WTC11 (cell line): ENCODE data around the gene DENND6A. TPM values are rescaled to one million over a fixed set of nuclear protein-coding genes. Genes with fewer than 3 reads are reported as not detected.
"Not testable (repeated sequence)": the region's sequence is repeated elsewhere in the genome, so short reads cannot be mapped to it uniquely, and the experiment has no call there.

ENCODE experiments used
- ATAC-seq: fragments of 200-7000 bp; cut with Tn5 transposase; 2 replicates; pipeline ENCODE4 v1.10.0; 2021; ENCODE audit warnings: mild to moderate bottlenecking, moderate library complexity
- CTCF ChIA-PET: fragments of 300-600 bp; sonication (Branson Sonifier 250); formaldehyde crosslinking; loops from one replicate; lab custom pipeline; 2021; ENCODE audit warnings: antibody characterized with exemption; lab: Charles Lee
- POLR2A ChIA-PET: fragments of 350-600 bp; sonication (Branson Sonifier 250); formaldehyde crosslinking; loops from one replicate; lab custom pipeline; 2021; ENCODE audit warnings: antibody characterized with exemption; lab: Charles Lee
- DNase-seq: peaks from one replicate; pipeline ENCODE4 v3.0.0; 2021; ENCODE audit warnings: low spot score
- H3K27ac Mint-ChIP-seq: 2 replicates; pipeline ENCODE4 v1.8.0; 2021; ENCODE audit warnings: mixed read lengths
- H3K27me3 Mint-ChIP-seq: 2 replicates; pipeline ENCODE4 v1.8.0; 2021; ENCODE audit warnings: low read depth, mild to moderate bottlenecking, moderate library complexity, mixed read lengths
- H3K36me3 Mint-ChIP-seq: 2 replicates; pipeline ENCODE4 v1.8.0; 2021; ENCODE audit warnings: mixed read lengths
- H3K4me1 Mint-ChIP-seq: 2 replicates; pipeline ENCODE4 v1.8.0; 2022; ENCODE audit warnings: mixed read lengths
- H3K4me3 Mint-ChIP-seq: 2 replicates; pipeline ENCODE4 v1.8.0; 2021; ENCODE audit warnings: mild to moderate bottlenecking, moderate library complexity, mixed read lengths
- H3K9me3 Mint-ChIP-seq: 2 replicates; pipeline ENCODE4 v1.8.0; 2021; ENCODE audit warnings: mixed read lengths
- ATF2 ChIP-seq: sonication (generic); formaldehyde crosslinking; IDR thresholded peaks from 2 replicates; pipeline ENCODE4 v1.8.1; 2022; ENCODE audit warnings: low read depth, missing genetic modification reagents, borderline replicate concordance
- E2F4 ChIP-seq: sonication (generic); formaldehyde crosslinking; IDR thresholded peaks from 2 replicates; pipeline ENCODE4 v1.8.1; 2022; ENCODE audit warnings: low read depth, mild to moderate bottlenecking, moderate library complexity, missing genetic modification reagents, borderline replicate concordance
- E2F5 ChIP-seq: sonication (generic); formaldehyde crosslinking; IDR thresholded peaks from 2 replicates; pipeline ENCODE4 v1.8.1; 2022; ENCODE audit warnings: mild to moderate bottlenecking, moderate library complexity, missing genetic modification reagents
- FOXP1 ChIP-seq: sonication (generic); formaldehyde crosslinking; IDR thresholded peaks from 2 replicates; pipeline ENCODE4 v1.8.0; 2022; ENCODE audit warnings: missing genetic modification reagents, mild to moderate bottlenecking, moderate library complexity, borderline replicate concordance
- HMGA2 ChIP-seq: fragments of 250-450 bp; sonication (Bioruptor Pico); IDR thresholded peaks from 2 replicates; pipeline ENCODE4 v1.4.0; 2021; ENCODE audit warnings: mild to moderate bottlenecking, moderate library complexity
- MLX ChIP-seq: sonication (generic); formaldehyde crosslinking; IDR thresholded peaks from 2 replicates; pipeline ENCODE4 v1.8.1; 2023; ENCODE audit warnings: mild to moderate bottlenecking, missing genetic modification reagents, moderate library complexity
- MYBL2 ChIP-seq: sonication (generic); formaldehyde crosslinking; IDR thresholded peaks from 2 replicates; pipeline ENCODE4 v1.8.1; 2023; ENCODE audit warnings: mild to moderate bottlenecking, moderate library complexity, missing genetic modification reagents
- OVOL2 ChIP-seq: fragments of 250-450 bp; sonication (Bioruptor Pico); IDR thresholded peaks from 2 replicates; pipeline ENCODE4 v1.9.0; 2021; ENCODE audit warnings: mild to moderate bottlenecking, borderline replicate concordance
- PREB ChIP-seq: sonication (generic); formaldehyde crosslinking; IDR thresholded peaks from 2 replicates; pipeline ENCODE4 v1.8.1; 2022; ENCODE audit warnings: mild to moderate bottlenecking, missing genetic modification reagents, moderate library complexity, borderline replicate concordance
- PRRX2 ChIP-seq: fragments of 250-450 bp; sonication (Bioruptor Pico); IDR thresholded peaks from 2 replicates; pipeline ENCODE4 v1.8.0; 2021; ENCODE audit warnings: mild to moderate bottlenecking
- SOX15 ChIP-seq: fragments of 250-450 bp; sonication (Bioruptor Pico); IDR thresholded peaks from 2 replicates; pipeline ENCODE4 v1.9.0; 2021; ENCODE audit warnings: mild to moderate bottlenecking
- TCF7 ChIP-seq: sonication (generic); formaldehyde crosslinking; IDR thresholded peaks from 2 replicates; pipeline ENCODE4 v1.8.0; 2022; ENCODE audit warnings: mild to moderate bottlenecking, low read depth, missing genetic modification reagents, moderate library complexity
- USF1 ChIP-seq: sonication (generic); formaldehyde crosslinking; IDR thresholded peaks from 2 replicates; pipeline ENCODE4 v1.8.0; 2022; ENCODE audit warnings: mild to moderate bottlenecking, missing genetic modification reagents
- ZMAT4 ChIP-seq: fragments of 250-450 bp; sonication (Bioruptor Pico); IDR thresholded peaks from 2 replicates; pipeline ENCODE4 v1.9.0; 2021; ENCODE audit warnings: mild to moderate bottlenecking
- ZNF263 ChIP-seq: sonication (generic); formaldehyde crosslinking; IDR thresholded peaks from 2 replicates; pipeline ENCODE4 v1.8.1; 2022; ENCODE audit warnings: low read depth, mild to moderate bottlenecking, moderate library complexity, missing genetic modification reagents
- total RNA-seq: library from RNA; stranded (reverse); gene quantifications from 3 replicates; pipeline ENCODE4 v1.2.3, GENCODE V29; 2021

The DENND6A gene
- total RNA-seq, 1 experiment from 2014 or later = 13.9 TPM

GRCh38 chr3:57616233-57616632 lies 76.6 kb downstream of the DENND6A start (continued):
- TF ChIP-seq USF1 (CRISPR knock-in tag) = no peak

GRCh38 chr3:57611870-57612269 lies 81.0 kb downstream of the DENND6A start:
- H3K4me1 Mint-ChIP-seq, H3K27me3 Mint-ChIP-seq, H3K27ac Mint-ChIP-seq, H3K4me3 Mint-ChIP-seq, DNase-seq, ATAC-seq, CTCF ChIA-PET, POLR2A ChIA-PET: not testable (repeated sequence)
- Mint-ChIP-seq H3K36me3 (peaks cover 37% of the 10 kb centered on the region), H3K9me3 (peaks cover 41% of the 10 kb centered on the region)

GRCh38 chr3:57605683-57606082 lies 87.2 kb downstream of the DENND6A start:
- POLR2A ChIA-PET = no interaction called here
- ATAC-seq = no peak
- H3K4me3 Mint-ChIP-seq = no peak overlapping the region
- H3K27ac Mint-ChIP-seq = no peak overlapping the region
- H3K27me3 Mint-ChIP-seq = peaks cover 9% of the 10 kb centered on the region
- TF ChIP-seq ZNF263 (CRISPR knock-in tag) (no peak), HMGA2 (CRISPR knock-in tag) (no peak), E2F5 (CRISPR knock-in tag) (no peak), PREB (CRISPR knock-in tag) (no peak), PRRX2 (no peak), E2F4 (CRISPR knock-in tag) (no peak), SOX15 (no peak), OVOL2 (CRISPR knock-in tag) (no peak), TCF7 (CRISPR knock-in tag) (no peak), ATF2 (CRISPR knock-in tag) (no peak), FOXP1 (CRISPR knock-in tag) (no peak), MYBL2 (CRISPR knock-in tag) (no peak), ZMAT4 (no peak), MLX (CRISPR knock-in tag) (no peak)
- TF ChIP-seq, all 79 proteins: peak for 0
- Mint-ChIP-seq H3K4me1 (no peaks in the 10 kb centered on the region), H3K36me3 (peaks cover 40% of the 10 kb centered on the region), H3K9me3 (peaks cover 52% of the 10 kb centered on the region)
- no peak for DNase-seq
- CTCF ChIA-PET = no interaction called here
